ENCODE data around the gene EDC3. TPM values are rescaled to one million over a fixed set of nuclear protein-coding genes. Genes with fewer than 3 reads are reported as not detected.

EDC3 gene
- total RNA-seq, 2 experiments from 2014 or later: 44.7 to 45.0 TPM

DNA sequence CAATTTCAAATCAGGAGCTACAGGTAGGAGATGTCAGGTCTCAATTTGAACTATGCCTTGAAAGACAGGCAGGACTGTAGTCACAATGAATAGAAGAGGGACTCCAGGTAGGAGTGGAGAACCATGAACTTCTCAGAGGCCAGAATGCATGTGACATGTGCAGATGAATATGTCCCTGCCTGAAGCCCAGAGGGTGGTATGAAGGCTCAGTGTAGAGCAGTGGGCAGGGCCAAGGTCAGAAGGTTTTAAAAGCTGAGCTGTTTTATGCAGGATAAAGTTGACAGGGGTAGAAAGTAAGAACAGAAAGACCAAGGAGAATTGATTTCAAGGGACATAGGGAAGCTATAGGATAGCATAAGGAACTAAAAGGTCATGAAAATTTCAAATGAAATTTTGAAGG is 49.3 kb downstream of the EDC3 start:
- Mint-ChIP-seq H3K36me3 (ENCODE audit: low read depth) (peaks cover 7% of the 10 kb centered on the region), H3K4me1 (peaks cover 9% of the 10 kb centered on the region), H3K9me3 (ENCODE audit: low read depth) (no peaks in the 10 kb centered on the region), H3K27me3 (no peaks in the 10 kb centered on the region), H3K27ac (no peak overlapping the region), H3K4me3 (no peak overlapping the region)
- intact Hi-C loops (cut with DNase I, micrococcal nuclease): no loop called here
- DNase-seq (no peak), ATAC-seq (no peak)
- ChIA-PET CTCF (interaction anchor here (0.6 to 21.2 kb wide), 4 partner anchors 10 to 129 kb away, joined by 3 to 458 read pairs (median 34); partner anchors contain the start of gene CSK), POLR2A (no interaction called here)

- no peak overlapping the region for H3K4me3 Mint-ChIP-seq
- POLR2A ChIA-PET: no interaction called here
- intact Hi-C loops (cut with DNase I, micrococcal nuclease): no loop called here
These were observed 52.1 kb downstream of the EDC3 start for GRCh38 chr15:74643665-74644204.

GRCh38 chr15:74642734-74643664 is 52.8 kb downstream of the EDC3 start:
- Mint-ChIP-seq H3K27ac (no peak overlapping the region), H3K36me3 (ENCODE audit: low read depth) (peaks cover 3% of the 10 kb centered on the region), H3K27me3 (no peaks in the 10 kb centered on the region), H3K9me3 (ENCODE audit: low read depth) (no peaks in the 10 kb centered on the region), H3K4me1 (peaks cover 15% of the 10 kb centered on the region), H3K4me3 (no peak overlapping the region)
- DNase-seq (no peak), ATAC-seq (no peak)
- POLR2A ChIA-PET: no interaction called here
- intact Hi-C loops (cut with DNase I, micrococcal nuclease): no loop called here
- CTCF ChIA-PET: interaction anchor here (0.7 to 21.2 kb wide), 4 partner anchors 9 to 156 kb away, joined by 3 to 458 read pairs (median 33); partner anchors contain the start of gene CSK

More at GRCh38 chr15:74643665-74644204, 52.1 kb downstream of the EDC3 start:
- Mint-ChIP-seq H3K9me3 (ENCODE audit: low read depth) (no peaks in the 10 kb centered on the region), H3K27ac (no peak overlapping the region), H3K4me1 (peaks cover 15% of the 10 kb centered on the region), H3K36me3 (ENCODE audit: low read depth) (peaks cover under 1% of the 10 kb centered on the region), H3K27me3 (no peaks in the 10 kb centered on the region)
- no peak for DNase-seq
- ATAC-seq: no peak
- CTCF ChIA-PET: interaction anchor here (8.0 to 21.2 kb wide), 2 partner anchors 10 to 131 kb away, joined by 61 to 458 read pairs; partner anchors contain the start of gene CSK

GRCh38 chr15:74642348-74642733 is 53.5 kb downstream of the EDC3 start:
- H3K27ac Mint-ChIP-seq: peak overlapping the region; percentile 55
- H3K9me3 Mint-ChIP-seq (ENCODE audit: low read depth): no peaks in the 10 kb centered on the region

GRCh38 chr15:74641151-74641550 is 54.7 kb downstream of the EDC3 start:
- Mint-ChIP-seq H3K36me3 (ENCODE audit: low read depth) (peaks cover 3% of the 10 kb centered on the region), H3K4me1 (peaks cover 15% of the 10 kb centered on the region), H3K4me3 (no peak overlapping the region), H3K27me3 (no peaks in the 10 kb centered on the region), H3K27ac (peak overlapping the region; percentile 61), H3K9me3 (ENCODE audit: low read depth) (no peaks in the 10 kb centered on the region)
- intact Hi-C loops (cut with DNase I, micrococcal nuclease): no loop called here
- ChIA-PET CTCF (interaction anchor here (0.6 to 21.2 kb wide), 11 partner anchors 9 to 160 kb away, joined by 3 to 458 read pairs (median 4); partner anchors contain the start of gene CSK), POLR2A (interaction anchor here (0.6 to 1.1 kb wide), 2 partner anchors 13 to 20 kb away, joined by 3 to 4 read pairs; no protein-coding TSS in a partner anchor)
- ATAC-seq (no peak), DNase-seq (no peak)

More at GRCh38 chr15:74642348-74642733, 53.5 kb downstream of the EDC3 start:
- no peak overlapping the region for H3K4me3 Mint-ChIP-seq
- ATAC-seq: no peak
- H3K36me3 Mint-ChIP-seq (ENCODE audit: low read depth): peaks cover 3% of the 10 kb centered on the region
- H3K27me3 Mint-ChIP-seq: no peaks in the 10 kb centered on the region
- ChIA-PET POLR2A (no interaction called here), CTCF (interaction anchor here (0.7 to 21.2 kb wide), 6 partner anchors 8 to 157 kb away, joined by 3 to 458 read pairs (median 8); partner anchors contain the start of gene CSK)
- no peak for DNase-seq
- intact Hi-C loops (cut with DNase I, micrococcal nuclease): no loop called here
- H3K4me1 Mint-ChIP-seq: peaks cover 15% of the 10 kb centered on the region

- POLR2A ChIA-PET: no interaction called here
- Mint-ChIP-seq H3K27me3 (no peaks in the 10 kb centered on the region), H3K9me3 (ENCODE audit: low read depth) (no peaks in the 10 kb centered on the region), H3K36me3 (ENCODE audit: low read depth) (peaks cover 13% of the 10 kb centered on the region), H3K4me1 (peaks cover 10% of the 10 kb centered on the region), H3K27ac (no peak overlapping the region), H3K4me3 (no peak overlapping the region)
- no peak for DNase-seq
- CTCF ChIA-PET: interaction anchor here (0.5 to 21.2 kb wide), 11 partner anchors 9 to 641 kb away, joined by 3 to 458 read pairs (median 5); partner anchors contain the start of genes CLK3, CSK, CYP1A1 and FAM219B
- ATAC-seq: no peak
- intact Hi-C loops (cut with DNase I, micrococcal nuclease): loop anchor here (5.0 to 10.0 kb wide), 3 partner anchors 205 to 318 kb away; partner anchors contain the start of genes RPP25 (in 1 of the 2) and ULK3 (in 1 of the 2)
These were observed 58.8 kb downstream of the EDC3 start for GRCh38 chr15:74636984-74637383.

DNA sequence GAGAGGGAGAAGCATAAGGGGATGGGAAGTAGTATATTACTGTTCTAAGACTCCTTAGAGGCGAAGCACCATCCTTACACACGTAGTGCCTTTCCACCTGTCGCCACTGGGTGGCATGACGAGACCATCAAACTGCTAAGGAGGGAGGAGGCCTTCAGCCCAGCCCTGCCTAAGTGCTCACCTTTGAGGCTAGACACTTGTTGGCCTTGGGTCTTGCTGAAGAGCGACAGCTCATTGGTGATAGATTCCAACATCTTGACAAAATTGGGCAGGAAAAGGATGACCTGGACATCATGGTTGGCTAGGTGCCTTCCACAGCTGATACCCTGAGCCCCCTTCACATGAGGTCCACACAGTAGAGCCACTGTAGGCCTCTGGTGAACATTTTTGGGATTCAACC is 60.6 kb downstream of the EDC3 start:
- Mint-ChIP-seq H3K4me1 (no peaks in the 10 kb centered on the region), H3K27ac (no peak overlapping the region), H3K4me3 (no peak overlapping the region), H3K36me3 (ENCODE audit: low read depth) (peaks cover 13% of the 10 kb centered on the region), H3K27me3 (no peaks in the 10 kb centered on the region), H3K9me3 (ENCODE audit: low read depth) (no peaks in the 10 kb centered on the region)
- POLR2A ChIA-PET: no interaction called here
- CTCF ChIA-PET: interaction anchor here (0.5 to 21.2 kb wide), 33 partner anchors 11 to 590 kb away, joined by 3 to 458 read pairs (median 4); partner anchors contain the start of genes C15orf39, CLK3, CSK and CYP1A1
- DNase-seq (peak; percentile 87), ATAC-seq (peak; percentile 90)
- intact Hi-C loops (cut with DNase I, micrococcal nuclease): loop anchor here (1.0 to 10.0 kb wide), 5 partner anchors 134 to 320 kb away; partner anchors contain the start of genes RPP25 (in 1 of the 2) and ULK3 (in 1 of the 2)

GRCh38 chr15:74633781-74634180 is 62.0 kb downstream of the EDC3 start:
- Mint-ChIP-seq H3K27me3 (no peaks in the 10 kb centered on the region), H3K4me1 (no peaks in the 10 kb centered on the region), H3K27ac (no peak overlapping the region), H3K4me3 (no peak overlapping the region), H3K36me3 (ENCODE audit: low read depth) (peaks cover 18% of the 10 kb centered on the region), H3K9me3 (ENCODE audit: low read depth) (no peaks in the 10 kb centered on the region)
- ATAC-seq: no peak
- POLR2A ChIA-PET: interaction anchor here (0.7 kb wide), 1 partner anchor 136 kb away, joined by 3 read pairs; no protein-coding TSS in a partner anchor
- CTCF ChIA-PET: interaction anchor here (0.5 to 21.2 kb wide), 21 partner anchors 12 to 1228 kb away, joined by 3 to 458 read pairs (median 4); partner anchors contain the start of genes CLK3 and CSK
- intact Hi-C loops (cut with DNase I, micrococcal nuclease): loop anchor here in 1 of 2 experiments (10.0 kb wide), 1 partner anchor 321 kb away; the partner anchor contains the start of gene RPP25
- no peak for DNase-seq

DNA sequence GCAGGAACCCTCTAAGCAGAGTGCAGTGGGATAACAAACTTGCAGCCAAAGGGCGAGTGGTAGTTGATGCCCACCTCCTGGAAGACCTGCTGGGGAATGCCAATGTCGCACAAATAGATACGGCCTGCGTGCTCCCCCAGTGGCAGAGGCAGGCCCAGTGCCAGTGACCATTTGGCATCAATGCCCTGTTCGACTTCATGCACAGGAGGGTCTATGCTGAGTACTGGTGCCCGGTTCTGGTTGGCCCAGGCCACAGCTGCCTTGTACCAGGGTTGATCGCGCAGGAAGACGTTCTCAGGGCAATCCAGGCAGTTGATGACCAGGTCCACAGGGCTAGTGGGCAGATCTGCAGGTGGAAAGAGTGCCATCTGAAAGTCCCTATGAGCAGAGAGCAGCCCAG is 63.2 kb downstream of the EDC3 start:
- CTCF ChIA-PET: interaction anchor here (0.5 to 21.2 kb wide), 26 partner anchors 9 to 673 kb away, joined by 3 to 458 read pairs (median 4); partner anchors contain the start of genes CLK3, CSK and CYP1A1
- Mint-ChIP-seq H3K27me3 (no peaks in the 10 kb centered on the region), H3K36me3 (ENCODE audit: low read depth) (peaks cover 25% of the 10 kb centered on the region)

GRCh38 chr15:74631935-74632560 is 63.8 kb downstream of the EDC3 start:
- ChIA-PET POLR2A (interaction anchor here (0.7 to 1.7 kb wide), 2 partner anchors 14 to 139 kb away, joined by 4 to 5 read pairs; no protein-coding TSS in a partner anchor), CTCF (interaction anchor here (0.6 to 21.2 kb wide), 31 partner anchors 9 to 320 kb away, joined by 3 to 458 read pairs (median 4); partner anchors contain the start of genes ARID3B, CLK3, CSK and CYP1A1)
- peak; percentile 66 for ATAC-seq
- peak; percentile 79 for DNase-seq
- intact Hi-C loops (cut with DNase I, micrococcal nuclease): loop anchor here (1.0 to 10.0 kb wide), 2 partner anchors 259 to 323 kb away; partner anchors contain the start of gene RPP25 (in 1 of the 2)
- Mint-ChIP-seq H3K9me3 (ENCODE audit: low read depth) (no peaks in the 10 kb centered on the region), H3K27me3 (no peaks in the 10 kb centered on the region), H3K36me3 (ENCODE audit: low read depth) (peaks cover 27% of the 10 kb centered on the region), H3K4me1 (no peaks in the 10 kb centered on the region), H3K4me3 (no peak overlapping the region), H3K27ac (no peak overlapping the region)

More for the DNA sequence above, 63.2 kb downstream of the EDC3 start:
- no peaks in the 10 kb centered on the region for H3K4me1 Mint-ChIP-seq
- no peak overlapping the region for H3K27ac Mint-ChIP-seq
- DNase-seq (no peak), ATAC-seq (no peak)
- intact Hi-C loops (cut with DNase I, micrococcal nuclease): loop anchor here (1.0 to 10.0 kb wide), 2 partner anchors 259 to 322 kb away; partner anchors contain the start of gene RPP25 (in 1 of the 2)
- H3K4me3 Mint-ChIP-seq: no peak overlapping the region
- H3K9me3 Mint-ChIP-seq (ENCODE audit: low read depth): no peaks in the 10 kb centered on the region
- POLR2A ChIA-PET: no interaction called here

Measured in activated CD4-positive, alpha-beta T cell treated with anti-CD3 and anti-CD28 coated beads for 36 hours (primary cell).